Transverse colon (tissue), 4 donors: ENCODE measurements around the gene DNAI1. TPM values are rescaled to one million over a fixed set of nuclear protein-coding genes. Genes with fewer than 3 reads are reported as not detected.

ENCODE experiments used
- DNase-seq: peaks from one replicate; pipeline ENCODE4 v3.0.0-alpha.2; 2019
- H3K27ac ChIP-seq, 4 donors: fragments of 200-600 bp; sonication (generic); 2 replicates each; pipeline ENCODE4 v1.5.1; 2016 to 2018; ENCODE audit warnings: inconsistent platforms in 4 of 4
- H3K27me3 ChIP-seq: fragments of 200-600 bp; sonication (generic); 2 replicates; pipeline ENCODE4 v1.5.1; 2017; ENCODE audit warnings: inconsistent platforms
- H3K36me3 ChIP-seq, 4 donors: fragments of 200-600 bp; sonication (generic); 2 replicates each; pipeline ENCODE4 v1.5.1; 2017 to 2019; ENCODE audit warnings: inconsistent platforms in 4 of 4
- H3K4me1 ChIP-seq, 4 donors: fragments of 200-600 bp; sonication (generic); 2 replicates each; pipeline ENCODE4 v1.5.1; 2017 to 2020; ENCODE audit warnings: inconsistent platforms in 4 of 4
- H3K4me3 ChIP-seq, 4 donors: fragments of 200-600 bp; sonication (generic); 1 replicate in 1 of 4; 2 replicates in 3 of 4; pipeline versions ENCODE4 v1.5.1 to v1.6.1; 2017 to 2019; ENCODE audit warnings: inconsistent platforms in 4 of 4
- H3K9me3 ChIP-seq, 2 donors: fragments of 200-600 bp; sonication (generic); 2 replicates each; pipeline ENCODE4 v1.5.1; 2017 to 2019; ENCODE audit warnings: inconsistent platforms in 2 of 2
- CTCF ChIP-seq, 5 experiments: fragments of 200-600 bp in 3 of 5; fragments of 450-650 bp in 2 of 5; sonication (generic) in 3 of 5; IDR thresholded peaks; 1 replicate in 2 of 5; 2 replicates in 3 of 5; pipeline ENCODE4 v1.5.1; 2016 to 2017; ENCODE audit warnings: antibody characterized with exemption in 5 of 5, inconsistent platforms in 3 of 5, mild to moderate bottlenecking in 2 of 5, moderate library complexity in 1 of 5
- EP300 ChIP-seq: sonication (generic); formaldehyde crosslinking; IDR thresholded peaks from one replicate; pipeline ENCODE4 v1.6.1; 2017; ENCODE audit warnings: antibody characterized with exemption, low read depth
- POLR2A ChIP-seq: fragments of 450-650 bp; IDR thresholded peaks from one replicate; pipeline ENCODE4 v1.6.1; 2016; ENCODE audit warnings: antibody characterized with exemption, mild to moderate bottlenecking, moderate library complexity
- POLR2AphosphoS5 ChIP-seq, 3 donors: sonication (generic); formaldehyde crosslinking; IDR thresholded peaks; one replicate each; pipeline ENCODE4 v1.6.1; 2016; ENCODE audit warnings: antibody characterized with exemption in 3 of 3
- WGBS, 2 donors: methylation state at CpG; one replicate each; pipeline ENCODE4 v1.1.5; 2018; ENCODE audit warnings: low coverage in 1 of 2; 5-methylcytosine and 5-hydroxymethylcytosine counted together
- in situ Hi-C, 4 donors: fragments of 200-750 bp; cut with MboI; loops; one replicate each; pipeline versions ENCODE4 v1.15.0 to v1.15.1; 2017; ENCODE audit warnings: low sequenced_read_pairs in 3 of 4, low pct_ligation_motif_present in 1 of 4, low pct_unique_long_range_greater_than_20kb in 1 of 4
- intact Hi-C: fragments of 100-400 bp; cut with DNase I; formaldehyde crosslinking; loops from one replicate; pipeline ENCODE4 v1.15.1; 2023; ENCODE audit warnings: low total_unique reads
- total RNA-seq, 4 donors: library from RNA; depleted of rRNA; stranded (reverse); fragments of >200 nt; gene quantifications; one replicate each; pipeline ENCODE4 v1.1.0, GENCODE V29; 2016

Gene DNAI1
- total RNA-seq, 4 donors from 2014 or later: not detected

- 75% methylated on average over 3 of the region's 3 CpGs; no CpG with 5 or more reads in 1 of the 2 donors for WGBS, 2 donors
- in situ Hi-C loops: no loop called here
Measured at GRCh38 chr9:34454571-34455065, 4.0 kb upstream of the DNAI1 start.

DNA sequence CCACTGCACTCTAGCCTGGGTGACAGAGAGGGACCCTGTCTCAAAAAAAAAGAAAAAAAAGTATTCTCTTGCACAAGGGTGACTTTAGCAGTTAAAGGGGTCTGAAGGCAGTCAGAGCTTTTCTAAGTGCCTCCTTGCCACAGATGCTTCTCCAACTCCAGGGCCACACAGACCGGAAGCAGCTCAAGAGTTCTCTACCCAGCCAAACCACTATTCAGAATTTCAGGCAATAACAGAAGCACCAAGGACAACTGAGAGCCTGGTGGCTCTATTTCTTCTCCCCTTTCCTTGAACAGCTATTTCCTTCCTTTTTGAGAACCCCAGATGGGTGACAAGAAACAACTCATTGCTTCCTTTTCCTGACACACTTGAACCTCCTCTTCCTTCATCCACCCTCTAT is 2.5 kb upstream of the DNAI1 start:
- no peaks in the 10 kb centered on the region for H3K9me3 ChIP-seq
- intact Hi-C loops (no loop called here), in situ Hi-C loops (no loop called here)
- peaks cover 5% of the 10 kb centered on the region for H3K27me3 ChIP-seq
- H3K36me3 ChIP-seq: no peaks in the 10 kb centered on the region
- H3K4me3 ChIP-seq: no peak overlapping the region
- peaks cover 8 to 27% (median 17%) of the 10 kb centered on the region in 4 donors for H3K4me1 ChIP-seq
- no peak overlapping the region for H3K27ac ChIP-seq
- no peak for TF ChIP-seq POLR2AphosphoS5 (IDR thresholded peaks at IDR 0.05)
- no peak for TF ChIP-seq POLR2A
- TF ChIP-seq EP300: no peak
- TF ChIP-seq CTCF (IDR thresholded peaks at IDR 0.05): no peak
- WGBS, 2 donors: 83% methylated on average over 1 of the region's 1 CpG; no CpG with 5 or more reads in 1 of the 2 donors
- DNase-seq: no peak

More at GRCh38 chr9:34454571-34455065, 4.0 kb upstream of the DNAI1 start:
- no peak for TF ChIP-seq POLR2A
- H3K36me3 ChIP-seq: no peaks in the 10 kb centered on the region
- peaks cover 8 to 27% (median 17%) of the 10 kb centered on the region in 4 donors for H3K4me1 ChIP-seq
- H3K27ac ChIP-seq: no peak overlapping the region
- no peaks in the 10 kb centered on the region for H3K9me3 ChIP-seq
- no peaks in the 10 kb centered on the region for H3K27me3 ChIP-seq
- DNase-seq: no peak
- H3K4me3 ChIP-seq: no peak overlapping the region
- intact Hi-C loops: no loop called here

DNA sequence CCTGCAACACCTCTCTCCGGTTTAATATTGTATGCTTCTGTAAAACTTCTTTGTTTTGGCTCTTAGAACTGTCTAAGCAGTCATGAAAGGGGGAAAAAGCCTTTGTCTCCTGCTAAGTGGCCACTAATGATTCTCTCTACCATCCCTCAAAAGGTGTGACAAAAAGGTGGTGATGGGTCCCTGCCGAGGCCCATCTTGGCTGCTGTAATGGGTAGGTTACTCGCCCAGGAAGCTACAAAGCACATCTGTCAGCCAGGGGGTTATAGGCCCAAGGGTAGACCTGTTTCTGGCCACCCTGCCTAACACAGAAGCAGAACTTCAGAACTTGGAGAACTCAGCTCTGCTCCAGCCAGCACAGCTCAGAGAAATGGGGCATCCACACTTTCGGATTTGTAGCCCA is 1.9 kb upstream of the DNAI1 start:
- peaks cover 5% of the 10 kb centered on the region for H3K27me3 ChIP-seq
- DNase-seq: no peak
- H3K4me3 ChIP-seq: peak overlapping the region in 1 of 4 donors; percentile 65
- TF ChIP-seq POLR2AphosphoS5 (IDR thresholded peaks at IDR 0.05) (no peak), CTCF (IDR thresholded peaks at IDR 0.05) (no peak), POLR2A (no peak), EP300 (no peak)
- H3K27ac ChIP-seq: peak overlapping the region; percentile 71 to 87 (median 84)
- intact Hi-C loops (no loop called here), in situ Hi-C loops (no loop called here)
- no peaks in the 10 kb centered on the region for H3K9me3 ChIP-seq
- WGBS, 2 donors: 64 to 79% methylated on average over 2 to 4 of the region's 4 CpGs
- peaks cover 8 to 23% (median 17%) of the 10 kb centered on the region in 4 donors for H3K4me1 ChIP-seq
- no peaks in the 10 kb centered on the region for H3K36me3 ChIP-seq

DNA sequence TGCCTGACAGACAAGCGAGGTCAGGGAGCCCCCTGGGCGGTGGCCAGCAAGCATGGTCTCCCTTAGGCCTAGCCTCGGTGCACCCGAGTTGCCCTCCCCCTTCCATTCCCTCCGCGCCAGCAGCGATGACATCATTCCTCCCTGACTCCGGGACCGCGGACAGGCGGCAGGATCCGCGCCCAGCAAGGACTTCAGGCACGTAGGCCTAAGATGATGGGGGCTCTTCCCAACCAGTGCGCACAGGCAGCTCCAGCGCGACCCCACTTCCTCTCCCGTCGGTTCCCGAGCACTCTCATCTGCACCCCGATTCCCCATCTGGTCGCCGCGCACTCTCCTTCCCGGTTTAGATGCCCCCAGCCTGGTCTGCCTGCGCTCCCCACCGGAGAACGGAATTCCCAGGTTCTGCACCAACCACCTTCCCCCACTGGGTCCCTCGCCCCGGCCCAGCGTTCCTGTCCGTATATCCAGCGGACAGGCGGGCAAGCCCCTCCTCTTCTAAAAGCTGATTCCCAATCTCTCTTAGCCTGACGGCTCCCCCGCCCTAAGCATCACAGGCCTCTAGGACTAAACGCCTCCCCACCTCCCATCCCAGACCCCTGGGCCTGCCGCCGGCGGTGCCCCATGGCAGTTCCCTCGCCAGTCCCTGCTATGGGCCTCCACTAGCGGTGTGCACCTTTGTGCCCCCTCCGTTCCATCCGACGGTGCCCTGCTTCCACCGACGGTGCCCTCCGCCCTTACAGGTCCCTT is 1.2 kb upstream of the DNAI1 start:
- intact Hi-C loops (no loop called here), in situ Hi-C loops (no loop called here)
- peak in 2 of 3 donors; percentile 57 to 67 for TF ChIP-seq POLR2AphosphoS5 (IDR thresholded peaks at IDR 0.05)
- peak; percentile 48 for TF ChIP-seq POLR2A
- TF ChIP-seq EP300: no peak
- no peak for TF ChIP-seq CTCF (IDR thresholded peaks at IDR 0.05)
- Histone ChIP-seq H3K4me3 (peak overlapping the region; percentile 39 to 86 (median 68)), H3K9me3 (no peaks in the 10 kb centered on the region), H3K36me3 (no peaks in the 10 kb centered on the region), H3K27ac (peak overlapping the region; percentile 71 to 87 (median 84)), H3K27me3 (peaks cover 5% of the 10 kb centered on the region), H3K4me1 (peaks cover 8 to 23% (median 17%) of the 10 kb centered on the region in 4 donors)
- peak; percentile 56 for DNase-seq
- 7 to 19% methylated on average over 15 to 48 of the region's 48 CpGs for WGBS, 2 donors
